HUES6 (cell line): ENCODE measurements around the gene SVOPL.
"Not testable (repeated sequence)": the region's sequence is repeated elsewhere in the genome, so short reads cannot be mapped to it uniquely, and the experiment has no call there.

Experiments
- H3K27ac ChIP-seq: 2 replicates; pipeline ENCODE4 v1.7.0; 2013; ENCODE audit warnings: low read depth, mild to moderate bottlenecking, low read length, inconsistent platforms
- H3K27me3 ChIP-seq: 2 replicates; pipeline ENCODE4 v1.6.1; 2013; ENCODE audit warnings: low read length; ENCODE audit not compliant: control insufficient read depth, insufficient read depth
- H3K36me3 ChIP-seq: 2 replicates; pipeline ENCODE4 v1.6.1; 2013; ENCODE audit warnings: low read length; ENCODE audit not compliant: control insufficient read depth, insufficient read depth
- H3K4me1 ChIP-seq: 2 replicates; pipeline ENCODE4 v1.6.1; 2013; ENCODE audit warnings: low read length; ENCODE audit not compliant: control insufficient read depth, insufficient read depth
- H3K4me3 ChIP-seq: 2 replicates; pipeline ENCODE4 v1.5.1; 2013; ENCODE audit warnings: low read depth, low read length
- H3K9ac ChIP-seq: one replicate; pipeline ENCODE4 v1.6.1; 2013; ENCODE audit warnings: mild to moderate bottlenecking, low read length
- H3K9me3 ChIP-seq: 2 replicates; pipeline ENCODE4 v1.6.1; 2013; ENCODE audit warnings: low read depth, low read length; ENCODE audit not compliant: control insufficient read depth, insufficient read depth

Gene SVOPL

GRCh38 chr7:138735399-138735798, 34.2 kb upstream of the SVOPL start:
- H3K4me1 ChIP-seq, result peaks cover 4% of the 10 kb centered on the region; the same call in 1 of the 2 replicates
- no peak overlapping the region for H3K9ac ChIP-seq

GRCh38 chr7:138731733-138732132, 30.6 kb upstream of the SVOPL start:
- not testable (repeated sequence) for H3K27me3 ChIP-seq, H3K36me3 ChIP-seq, H3K27ac ChIP-seq, H3K4me1 ChIP-seq, H3K4me3 ChIP-seq, H3K9me3 ChIP-seq, H3K9ac ChIP-seq

More at GRCh38 chr7:138735399-138735798, 34.2 kb upstream of the SVOPL start:
- Histone ChIP-seq H3K27me3 (no peaks in the 10 kb centered on the region), H3K27ac (no peak overlapping the region), H3K9me3 (0 out of 2 replicates have a peak, but pooled peaks cover 2% of the 10 kb centered on the region), H3K36me3 (no peaks in the 10 kb centered on the region), H3K4me3 (no peak overlapping the region)

GRCh38 chr7:138729444-138729843, 28.3 kb upstream of the SVOPL start:
- Histone ChIP-seq H3K27me3 (no peaks in the 10 kb centered on the region), H3K36me3 (no peaks in the 10 kb centered on the region), H3K9ac (no peak overlapping the region), H3K9me3 (no peaks in the 10 kb centered on the region), H3K4me1 (no peaks in the 10 kb centered on the region; the same call in none of the 2 replicates), H3K4me3 (no peak overlapping the region), H3K27ac (no peak overlapping the region)

- Histone ChIP-seq H3K4me1 (no peaks in the 10 kb centered on the region; the same call in none of the 2 replicates), H3K36me3 (no peaks in the 10 kb centered on the region), H3K27ac (no peak overlapping the region), H3K9me3 (no peaks in the 10 kb centered on the region), H3K27me3 (no peaks in the 10 kb centered on the region), H3K9ac (no peak overlapping the region), H3K4me3 (no peak overlapping the region)
These were observed 26.4 kb upstream of the SVOPL start for GRCh38 chr7:138727336-138728099.

- Histone ChIP-seq H3K4me3 (no peak overlapping the region), H3K9me3 (no peaks in the 10 kb centered on the region), H3K27me3 (no peaks in the 10 kb centered on the region), H3K4me1 (no peaks in the 10 kb centered on the region; the same call in none of the 2 replicates), H3K27ac (no peak overlapping the region), H3K9ac (no peak overlapping the region), H3K36me3 (no peaks in the 10 kb centered on the region)
These were observed 25.1 kb upstream of the SVOPL start for GRCh38 chr7:138726288-138726687.

GRCh38 chr7:138720286-138720685, 19.1 kb upstream of the SVOPL start:
- H3K9ac ChIP-seq, result no peak overlapping the region
- no peaks in the 10 kb centered on the region for H3K27me3 ChIP-seq
- peaks cover 7% of the 10 kb centered on the region; the same call in 1 of the 2 replicates for H3K4me1 ChIP-seq
- H3K36me3 ChIP-seq, result no peaks in the 10 kb centered on the region
- no peak overlapping the region for H3K4me3 ChIP-seq
- H3K9me3 ChIP-seq, result no peaks in the 10 kb centered on the region
- no peak overlapping the region for H3K27ac ChIP-seq

GRCh38 chr7:138716889-138717288, 15.7 kb upstream of the SVOPL start:
- no peaks in the 10 kb centered on the region for H3K27me3 ChIP-seq
- H3K4me3 ChIP-seq, result no peak overlapping the region
- no peaks in the 10 kb centered on the region for H3K36me3 ChIP-seq
- no peak overlapping the region for H3K9ac ChIP-seq
- no peak overlapping the region for H3K27ac ChIP-seq
- H3K4me1 ChIP-seq, result peaks cover 7% of the 10 kb centered on the region; the same call in 1 of the 2 replicates
- H3K9me3 ChIP-seq, result no peaks in the 10 kb centered on the region

GRCh38 chr7:138713191-138713590, 12.0 kb upstream of the SVOPL start:
- Histone ChIP-seq H3K9me3 (no peaks in the 10 kb centered on the region), H3K27me3 (no peaks in the 10 kb centered on the region), H3K9ac (no peak overlapping the region), H3K4me3 (no peak overlapping the region), H3K27ac (no peak overlapping the region), H3K36me3 (no peaks in the 10 kb centered on the region), H3K4me1 (no peaks in the 10 kb centered on the region)

- Histone ChIP-seq H3K9ac (no peak overlapping the region), H3K4me1 (no peaks in the 10 kb centered on the region), H3K4me3 (no peak overlapping the region), H3K36me3 (no peaks in the 10 kb centered on the region), H3K9me3 (no peaks in the 10 kb centered on the region), H3K27ac (no peak overlapping the region), H3K27me3 (no peaks in the 10 kb centered on the region)
These were observed 11.5 kb upstream of the SVOPL start for GRCh38 chr7:138712652-138713051.

- H3K36me3 ChIP-seq, result no peaks in the 10 kb centered on the region
- H3K27ac ChIP-seq, result no peak overlapping the region
- H3K27me3 ChIP-seq, result no peaks in the 10 kb centered on the region
- no peaks in the 10 kb centered on the region for H3K4me1 ChIP-seq
- H3K4me3 ChIP-seq, result no peak overlapping the region
- no peaks in the 10 kb centered on the region for H3K9me3 ChIP-seq
- no peak overlapping the region for H3K9ac ChIP-seq
These were observed 9.6 kb upstream of the SVOPL start for GRCh38 chr7:138710536-138711385.

- H3K4me3 ChIP-seq, result no peak overlapping the region
- H3K27me3 ChIP-seq, result no peaks in the 10 kb centered on the region
These were observed 4.0 kb upstream of the SVOPL start for GRCh38 chr7:138705167-138705566.

More at GRCh38 chr7:138705167-138705566, 4.0 kb upstream of the SVOPL start:
- no peak overlapping the region for H3K9ac ChIP-seq
- no peaks in the 10 kb centered on the region for H3K4me1 ChIP-seq
- no peaks in the 10 kb centered on the region for H3K36me3 ChIP-seq
- H3K27ac ChIP-seq, result no peak overlapping the region
- no peaks in the 10 kb centered on the region for H3K9me3 ChIP-seq
